ENCODE data around the gene AGAP3.

Gene AGAP3

DNA sequence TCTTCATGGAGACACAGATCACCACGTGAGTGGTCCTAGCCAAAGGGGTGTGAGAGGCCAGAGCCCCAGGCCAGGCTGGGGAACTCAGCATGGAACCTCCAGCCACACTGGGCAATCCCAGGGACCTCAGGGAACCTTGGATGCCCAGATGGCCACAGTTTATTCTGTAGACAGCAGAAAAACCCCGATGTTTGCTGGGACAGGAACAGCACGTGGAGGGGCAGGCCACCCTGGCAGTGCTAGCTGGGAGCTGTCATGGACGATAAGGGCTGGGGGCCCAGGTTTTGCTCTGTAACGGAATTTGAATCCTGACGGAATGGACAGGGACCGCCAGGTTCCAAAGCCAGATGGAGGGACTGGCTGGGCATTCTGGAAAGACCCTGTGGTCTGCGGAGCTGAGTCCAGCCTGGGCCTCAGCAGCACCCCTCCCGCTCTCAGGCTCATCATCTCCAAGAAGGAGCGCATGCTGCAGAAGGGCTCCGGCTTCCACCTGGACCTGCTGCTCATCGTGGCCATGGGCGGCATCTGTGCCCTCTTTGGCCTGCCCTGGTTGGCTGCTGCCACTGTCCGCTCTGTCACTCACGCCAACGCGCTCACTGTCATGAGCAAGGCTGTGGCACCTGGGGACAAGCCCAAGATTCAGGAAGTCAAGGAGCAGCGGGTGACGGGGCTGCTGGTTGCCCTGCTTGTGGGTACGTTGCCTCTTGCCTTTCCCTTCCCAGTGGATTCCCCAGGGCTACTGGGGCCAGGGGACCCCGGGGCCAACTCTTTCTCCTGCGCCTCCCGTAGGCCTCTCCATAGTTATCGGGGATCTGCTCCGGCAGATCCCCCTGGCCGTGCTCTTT, 11.2 kb upstream of the AGAP3 start:
- no peak for DNase-seq

DNA sequence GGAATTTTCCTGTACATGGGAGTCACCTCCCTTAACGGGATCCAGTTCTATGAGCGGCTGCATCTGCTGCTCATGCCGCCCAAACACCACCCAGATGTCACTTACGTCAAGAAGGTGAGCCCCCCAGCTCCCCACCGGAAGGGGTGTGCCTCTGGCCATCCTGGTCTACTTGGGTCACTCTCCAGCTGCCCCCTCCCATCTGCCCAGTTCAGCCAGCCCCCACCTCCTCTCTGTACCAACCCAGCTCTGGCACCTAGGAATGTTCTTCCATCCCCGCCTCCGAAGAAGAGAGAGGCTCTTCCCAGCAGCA, 10.7 kb upstream of the AGAP3 start:
- no peak for DNase-seq

DNA sequence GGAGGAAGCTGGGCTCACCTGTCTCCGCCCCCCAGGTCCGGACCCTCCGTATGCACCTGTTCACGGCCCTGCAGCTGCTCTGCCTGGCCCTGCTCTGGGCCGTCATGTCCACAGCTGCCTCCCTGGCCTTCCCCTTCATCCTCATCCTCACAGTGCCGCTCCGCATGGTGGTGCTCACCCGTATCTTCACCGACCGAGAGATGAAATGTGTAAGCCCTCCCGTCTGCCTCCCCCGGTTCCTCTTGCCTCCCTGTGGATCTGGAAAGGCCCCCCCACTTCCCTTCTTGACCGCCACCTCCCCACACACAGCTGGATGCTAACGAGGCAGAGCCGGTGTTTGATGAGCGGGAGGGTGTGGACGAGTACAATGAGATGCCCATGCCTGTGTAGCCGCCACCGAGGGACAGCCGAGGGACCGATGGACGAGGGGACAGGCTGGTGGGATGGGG, 10.3 kb upstream of the AGAP3 start:
- no peak for DNase-seq

- DNase-seq, result peak; percentile 8
Observed at GRCh38 chr7:151076863-151077704, 9.2 kb upstream of the AGAP3 start.

DNA sequence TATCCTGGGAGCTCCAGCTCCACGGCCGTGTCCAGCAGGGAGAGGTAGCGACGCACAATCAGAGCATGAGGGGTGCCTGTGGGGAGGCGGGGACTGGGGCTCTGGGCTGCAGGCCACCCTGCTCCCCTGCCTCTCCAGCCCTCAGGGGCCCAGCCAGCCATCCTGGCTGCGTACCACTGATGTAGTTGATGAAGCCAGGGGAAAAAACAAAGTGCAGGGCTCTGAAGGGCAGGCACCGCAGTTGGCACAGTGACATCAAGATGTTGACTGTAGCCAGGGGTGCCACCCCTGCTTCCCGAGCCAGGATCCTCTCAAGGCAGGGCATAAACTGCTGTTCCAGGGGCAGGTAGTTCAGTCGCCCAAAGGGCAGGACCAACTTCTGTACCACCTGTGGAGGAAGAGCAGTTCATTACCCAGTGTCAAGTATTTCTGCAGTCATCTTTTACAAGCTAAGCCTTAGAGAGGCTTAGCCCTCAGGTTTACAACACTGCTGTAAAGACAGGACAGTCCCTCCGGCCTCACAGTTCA, 8.5 kb upstream of the AGAP3 start:
- DNase-seq, result no peak

GRCh38 chr7:151078233-151079040, 7.8 kb upstream of the AGAP3 start:
- no peak for DNase-seq

GRCh38 chr7:151079199-151079910, 6.9 kb upstream of the AGAP3 start:
- DNase-seq, result no peak

DNA sequence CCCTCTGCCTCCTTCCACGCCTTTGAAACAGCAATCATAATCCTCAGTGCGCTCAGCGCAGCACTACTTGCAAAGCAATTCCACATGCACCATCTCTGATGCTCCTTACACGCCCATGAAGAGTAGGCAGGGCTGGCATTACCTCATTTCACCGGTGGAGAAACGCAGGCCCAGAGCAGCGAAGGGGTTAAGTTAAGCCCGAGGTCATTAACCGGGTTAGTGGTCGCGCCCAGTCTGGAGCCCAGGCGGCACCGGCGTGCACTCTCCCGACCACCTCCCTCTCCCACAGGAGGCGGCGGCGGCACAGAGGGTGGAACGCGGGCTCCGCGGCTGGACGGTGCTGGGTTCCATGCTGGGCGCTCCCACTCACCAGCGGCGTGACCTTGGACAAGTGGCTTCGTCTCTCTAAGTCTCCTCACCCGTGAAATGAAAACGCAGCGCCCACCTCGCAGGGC, 6.2 kb upstream of the AGAP3 start:
- peak; percentile 7 for DNase-seq

DNA sequence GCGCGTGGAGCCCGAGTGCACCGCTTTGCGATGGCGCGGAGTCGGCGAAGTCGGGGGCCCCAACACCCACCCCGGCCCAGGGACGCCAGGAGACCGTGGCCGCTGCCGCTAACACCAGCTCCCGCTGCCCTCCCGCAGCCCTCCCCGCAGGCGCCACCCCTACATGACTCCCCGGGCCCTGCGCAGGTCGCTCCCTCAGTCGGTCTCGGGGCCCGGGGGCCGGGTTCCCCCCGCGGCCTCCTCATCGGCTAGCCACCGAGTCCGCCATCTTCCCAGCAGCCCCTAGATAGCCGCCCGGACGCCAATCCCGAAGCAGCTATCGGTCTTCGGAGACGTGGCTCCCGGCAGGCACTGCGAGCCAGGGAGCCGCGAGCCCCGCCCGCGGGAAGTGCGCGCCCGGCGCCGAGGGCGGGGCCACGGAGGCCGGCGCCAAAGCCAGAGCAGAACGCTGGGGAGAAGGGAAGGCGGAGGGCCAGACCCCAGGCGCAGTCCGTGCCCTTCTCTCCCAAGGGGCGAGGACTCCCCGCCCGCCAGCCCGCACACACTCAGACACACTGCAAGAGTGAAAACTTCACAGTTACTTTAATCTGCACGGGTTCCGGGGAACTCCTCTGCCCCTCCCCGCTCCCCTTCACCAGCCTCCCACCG, 5.6 kb upstream of the AGAP3 start, which contains the start of gene FASTK:
Gene FASTK, minus strand, starts transcription at position 288 of the 648 bp plus-strand sequence. Its CDS starts 43 bp downstream, at position 245.
- DNase-seq, result peak; percentile 88

GRCh38 chr7:151081170-151082101, 4.8 kb upstream of the AGAP3 start:
- DNase-seq, result peak; percentile 12

- no peak for DNase-seq
Observed at GRCh38 chr7:151082141-151083070, 3.9 kb upstream of the AGAP3 start.

DNA sequence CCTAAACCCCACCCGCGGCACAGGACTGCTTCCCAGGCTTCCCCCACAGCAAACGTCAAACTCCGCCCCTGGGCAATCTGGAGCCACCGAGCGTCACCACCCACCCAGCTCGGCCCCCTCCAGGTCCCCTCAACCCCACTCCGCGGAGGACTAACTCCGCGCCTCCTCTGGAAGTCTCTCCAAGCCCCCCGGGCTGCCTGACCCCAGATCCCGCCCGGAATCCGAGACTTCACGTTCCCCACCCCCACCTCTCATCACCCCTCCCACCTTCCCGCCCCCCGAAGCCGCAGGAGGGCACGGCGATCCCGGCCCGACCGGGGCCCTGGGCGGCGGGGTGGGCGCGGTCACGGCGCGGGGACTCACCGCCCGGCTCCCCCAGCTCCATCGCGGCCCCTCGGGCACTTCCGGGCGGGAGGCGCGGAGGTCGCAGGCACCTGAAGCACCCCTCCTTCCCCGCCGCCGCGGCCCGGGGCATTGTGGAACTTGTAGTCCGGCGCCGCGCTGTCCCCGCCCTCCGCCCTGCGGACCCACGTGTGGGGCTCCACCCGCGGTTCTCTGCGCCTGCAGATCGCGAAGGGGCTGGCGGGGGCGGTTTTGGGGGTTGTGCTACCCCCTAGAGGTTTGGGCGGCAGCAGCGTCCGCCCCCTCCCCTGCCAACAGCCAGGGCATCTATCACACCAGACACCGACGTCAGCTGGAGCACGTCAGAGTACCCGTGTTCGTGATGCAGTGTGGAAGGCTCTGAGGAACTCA, 3.0 kb upstream of the AGAP3 start, which contains the start of gene TMUB1:
Gene TMUB1, minus strand, starts transcription at position 423 of the 753 bp plus-strand sequence. CDS start 930 bp downstream, outside the sequence.
- DNase-seq, result peak; percentile 74

- DNase-seq, result no peak
Observed at GRCh38 chr7:151083824-151084160, 2.5 kb upstream of the AGAP3 start.

DNA sequence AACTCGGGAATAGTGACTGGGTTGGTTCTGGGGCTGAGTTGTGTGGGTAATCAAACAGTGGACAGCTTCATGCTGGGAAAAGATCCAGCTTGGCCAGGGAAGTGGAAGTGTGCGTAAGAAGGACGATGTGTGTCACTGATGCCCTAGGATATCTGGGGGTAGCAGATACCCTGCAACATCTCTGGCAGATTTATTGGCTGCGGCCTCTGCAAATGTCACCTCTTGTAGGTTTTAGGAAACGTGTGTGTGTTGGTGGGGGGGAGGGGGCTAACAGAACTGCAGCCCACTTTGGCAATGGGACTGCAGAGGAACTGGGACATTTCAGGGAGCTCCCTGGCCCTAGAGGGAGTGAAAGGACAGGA, 965 bp upstream of the AGAP3 start:
- DNase-seq, result no peak

DNA sequence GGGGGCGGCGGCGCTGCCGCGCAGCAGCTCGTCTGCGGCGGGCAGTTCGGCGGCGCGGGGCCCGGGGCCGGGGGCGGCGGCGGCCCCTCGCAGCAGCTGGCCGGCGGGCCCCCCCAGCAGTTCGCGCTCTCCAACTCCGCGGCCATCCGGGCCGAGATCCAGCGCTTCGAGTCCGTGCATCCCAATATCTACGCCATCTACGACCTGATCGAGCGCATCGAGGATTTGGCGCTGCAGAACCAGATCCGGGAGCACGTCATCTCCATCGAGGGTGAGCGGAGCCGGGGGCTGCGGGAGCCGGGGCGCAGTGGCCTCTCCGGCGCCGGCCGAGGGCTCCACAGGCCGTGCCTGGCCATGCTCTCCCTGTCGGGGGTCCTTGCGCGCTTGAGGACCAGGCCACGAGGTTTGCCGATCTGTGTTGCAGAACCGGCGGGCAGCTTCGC, 548 bp downstream of the AGAP3 start:
- no peak for DNase-seq

DNA sequence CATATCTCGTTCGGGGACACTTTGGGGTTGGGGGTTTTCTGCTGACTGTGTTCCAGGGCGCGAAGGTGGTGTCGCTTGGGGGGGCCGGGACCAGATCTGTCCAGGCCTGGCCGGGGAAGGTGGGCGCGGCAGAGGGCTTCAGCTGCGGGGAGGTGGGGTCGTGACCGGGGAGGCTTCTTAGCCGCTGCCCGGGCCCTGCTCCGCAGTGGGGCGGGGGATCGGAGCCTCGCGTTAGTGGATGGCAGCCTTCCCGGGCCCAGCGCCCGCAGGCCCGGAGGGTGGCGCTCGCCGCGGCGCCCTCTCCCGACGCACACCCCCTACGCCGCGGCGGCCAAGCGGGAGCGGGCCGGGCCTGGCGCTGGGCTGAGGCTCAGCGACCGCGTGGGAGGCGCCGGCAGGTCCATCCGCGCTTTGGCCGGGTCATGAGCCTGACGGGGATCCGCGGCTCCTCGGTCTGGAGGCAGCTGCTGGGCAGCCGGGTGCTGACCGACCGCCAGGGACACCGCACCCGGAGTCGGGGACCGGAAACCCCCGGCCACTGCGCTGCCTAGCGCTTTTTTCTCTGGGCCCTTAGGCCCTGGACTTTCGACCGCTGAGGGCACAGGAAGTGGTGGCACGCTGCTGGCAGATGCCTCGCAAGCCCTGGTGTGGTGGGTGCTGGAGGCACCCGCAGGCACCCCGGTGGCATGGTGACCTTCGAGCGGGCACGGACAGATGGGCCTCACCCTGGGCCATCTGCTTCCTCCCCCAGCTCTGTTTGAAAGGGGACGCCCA, 1.2 kb downstream of the AGAP3 start:
- DNase-seq, result peak; percentile 4

- DNase-seq, result peak; percentile 5
Observed at GRCh38 chr7:151088019-151088855, 2.0 kb downstream of the AGAP3 start.

Measured in NCI-H1105 treated with DMSO at 0.1 percent for 48 hours (cell line).